Activated naive CD8-positive, alpha-beta T cell treated with anti-CD3 and anti-CD28 coated beads, Interleukin-2, amount 50 U/mL, for 24 hours (primary cell): ENCODE data around the gene RALB.
"Not testable (repeated sequence)": the region's sequence is repeated elsewhere in the genome, so short reads cannot be mapped to it uniquely, and the experiment has no call there.

Experiments used
- ATAC-seq: fragments of 150-1000 bp; cut with Tn5 transposase; one replicate; pipeline ENCODE4 v1.10.0; 2021
- DNase-seq: peaks from one replicate; pipeline ENCODE4 v3.0.0; 2021
- H3K27ac Mint-ChIP-seq: one replicate; pipeline ENCODE4 v1.8.0; 2021; ENCODE audit warnings: mild to moderate bottlenecking, mixed read lengths
- H3K27me3 Mint-ChIP-seq: one replicate; pipeline ENCODE4 v1.8.0; 2021; ENCODE audit warnings: mixed read lengths
- H3K36me3 Mint-ChIP-seq: one replicate; pipeline ENCODE4 v1.8.0; 2021; ENCODE audit warnings: low read depth, mixed read lengths
- H3K4me1 Mint-ChIP-seq: one replicate; pipeline ENCODE4 v1.8.0; 2021; ENCODE audit warnings: mixed read lengths
- H3K4me3 Mint-ChIP-seq: one replicate; pipeline ENCODE4 v1.8.0; 2021; ENCODE audit warnings: mild to moderate bottlenecking, moderate library complexity, mixed read lengths
- H3K9me3 Mint-ChIP-seq: one replicate; pipeline ENCODE4 v1.8.0; 2021; ENCODE audit warnings: mixed read lengths

RALB gene

GRCh38 chr2:120231974-120232635 is 20.5 kb upstream of the RALB start:
- Mint-ChIP-seq H3K9me3 (no peaks in the 10 kb centered on the region), H3K4me1 (peaks cover 61% of the 10 kb centered on the region), H3K36me3 (no peaks in the 10 kb centered on the region), H3K4me3 (peak overlapping the region; percentile 90), H3K27me3 (no peaks in the 10 kb centered on the region), H3K27ac (peak overlapping the region; percentile 97)
- DNase-seq (peak; percentile 67), ATAC-seq (peak; percentile 84)

- Mint-ChIP-seq H3K4me3 (peak overlapping the region; percentile 90), H3K27ac (peak overlapping the region; percentile 97), H3K36me3 (no peaks in the 10 kb centered on the region), H3K4me1 (peaks cover 51% of the 10 kb centered on the region), H3K9me3 (no peaks in the 10 kb centered on the region), H3K27me3 (no peaks in the 10 kb centered on the region)
- ATAC-seq (no peak), DNase-seq (no peak)
Observed at GRCh38 chr2:120233292-120233691, 19.4 kb upstream of the RALB start.

- ATAC-seq, H3K27ac Mint-ChIP-seq, H3K36me3 Mint-ChIP-seq, H3K9me3 Mint-ChIP-seq, H3K4me3 Mint-ChIP-seq, H3K27me3 Mint-ChIP-seq, DNase-seq: not testable (repeated sequence)
- H3K4me1 Mint-ChIP-seq, result peaks cover 37% of the 10 kb centered on the region
Observed at GRCh38 chr2:120235158-120235557, 17.5 kb upstream of the RALB start.

GRCh38 chr2:120235681-120236080 is 17.0 kb upstream of the RALB start:
- Mint-ChIP-seq H3K9me3 (no peaks in the 10 kb centered on the region), H3K4me1 (peaks cover 33% of the 10 kb centered on the region), H3K27ac (no peak overlapping the region), H3K36me3 (no peaks in the 10 kb centered on the region), H3K27me3 (no peaks in the 10 kb centered on the region), H3K4me3 (no peak overlapping the region)
- ATAC-seq, result no peak
- DNase-seq, result no peak

GRCh38 chr2:120236316-120236715 is 16.3 kb upstream of the RALB start:
- no peak for ATAC-seq
- H3K27ac Mint-ChIP-seq, result no peak overlapping the region
- no peaks in the 10 kb centered on the region for H3K9me3 Mint-ChIP-seq
- no peaks in the 10 kb centered on the region for H3K27me3 Mint-ChIP-seq
- H3K4me1 Mint-ChIP-seq, result peaks cover 27% of the 10 kb centered on the region
- no peak overlapping the region for H3K4me3 Mint-ChIP-seq
- no peaks in the 10 kb centered on the region for H3K36me3 Mint-ChIP-seq
- DNase-seq, result no peak

GRCh38 chr2:120236791-120237190 is 15.9 kb upstream of the RALB start:
- H3K36me3 Mint-ChIP-seq, result no peaks in the 10 kb centered on the region
- no peak for ATAC-seq
- peaks cover 22% of the 10 kb centered on the region for H3K4me1 Mint-ChIP-seq
- DNase-seq, result no peak
- H3K27me3 Mint-ChIP-seq, result no peaks in the 10 kb centered on the region
- H3K27ac Mint-ChIP-seq, result no peak overlapping the region
- no peak overlapping the region for H3K4me3 Mint-ChIP-seq
- H3K9me3 Mint-ChIP-seq, result no peaks in the 10 kb centered on the region

GRCh38 chr2:120237491-120237902 is 15.2 kb upstream of the RALB start:
- H3K9me3 Mint-ChIP-seq, result no peaks in the 10 kb centered on the region
- no peaks in the 10 kb centered on the region for H3K27me3 Mint-ChIP-seq
- H3K4me1 Mint-ChIP-seq, result peaks cover 15% of the 10 kb centered on the region
- no peak overlapping the region for H3K4me3 Mint-ChIP-seq
- ATAC-seq (no peak), DNase-seq (no peak)
- no peaks in the 10 kb centered on the region for H3K36me3 Mint-ChIP-seq
- no peak overlapping the region for H3K27ac Mint-ChIP-seq

- Mint-ChIP-seq H3K4me3 (no peak overlapping the region), H3K4me1 (peaks cover 4% of the 10 kb centered on the region), H3K36me3 (no peaks in the 10 kb centered on the region), H3K27ac (no peak overlapping the region), H3K27me3 (no peaks in the 10 kb centered on the region), H3K9me3 (peaks cover 3% of the 10 kb centered on the region)
- ATAC-seq, result no peak
- DNase-seq, result no peak
Observed at GRCh38 chr2:120238728-120239487, 13.7 kb upstream of the RALB start.

GRCh38 chr2:120239488-120240287 is 13.0 kb upstream of the RALB start:
- no peaks in the 10 kb centered on the region for H3K27me3 Mint-ChIP-seq
- DNase-seq, result no peak
- ATAC-seq, result no peak
- H3K9me3 Mint-ChIP-seq, result peaks cover 5% of the 10 kb centered on the region
- H3K27ac Mint-ChIP-seq, result no peak overlapping the region
- no peak overlapping the region for H3K4me3 Mint-ChIP-seq
- peaks cover 4% of the 10 kb centered on the region for H3K4me1 Mint-ChIP-seq
- no peaks in the 10 kb centered on the region for H3K36me3 Mint-ChIP-seq

GRCh38 chr2:120240901-120241429 is 11.7 kb upstream of the RALB start:
- Mint-ChIP-seq H3K9me3 (peaks cover 5% of the 10 kb centered on the region), H3K36me3 (no peaks in the 10 kb centered on the region), H3K27ac (no peak overlapping the region), H3K4me1 (peaks cover 4% of the 10 kb centered on the region), H3K4me3 (no peak overlapping the region), H3K27me3 (no peaks in the 10 kb centered on the region)
- ATAC-seq (no peak), DNase-seq (no peak)

- no peak for ATAC-seq
- H3K27me3 Mint-ChIP-seq, result peaks cover 3% of the 10 kb centered on the region
- DNase-seq, result no peak
- peaks cover 6% of the 10 kb centered on the region for H3K4me1 Mint-ChIP-seq
- no peaks in the 10 kb centered on the region for H3K36me3 Mint-ChIP-seq
- H3K9me3 Mint-ChIP-seq, result peaks cover 5% of the 10 kb centered on the region
- H3K4me3 Mint-ChIP-seq, result no peak overlapping the region
- H3K27ac Mint-ChIP-seq, result peak overlapping the region; percentile 42
Observed at GRCh38 chr2:120241684-120242083, 11.0 kb upstream of the RALB start.

- H3K27ac Mint-ChIP-seq, result no peak overlapping the region
- ATAC-seq, result no peak
- no peak for DNase-seq
Observed at GRCh38 chr2:120243211-120243610, 9.4 kb upstream of the RALB start.

GRCh38 chr2:120243875-120244553 is 8.6 kb upstream of the RALB start:
- H3K4me1 Mint-ChIP-seq, result peaks cover 4% of the 10 kb centered on the region
- H3K9me3 Mint-ChIP-seq, result peaks cover 5% of the 10 kb centered on the region
- no peaks in the 10 kb centered on the region for H3K36me3 Mint-ChIP-seq
- DNase-seq (no peak), ATAC-seq (no peak)
- H3K4me3 Mint-ChIP-seq, result no peak overlapping the region
- no peak overlapping the region for H3K27ac Mint-ChIP-seq
- H3K27me3 Mint-ChIP-seq, result peaks cover 20% of the 10 kb centered on the region

More at GRCh38 chr2:120243211-120243610, 9.4 kb upstream of the RALB start:
- H3K27me3 Mint-ChIP-seq, result peaks cover 12% of the 10 kb centered on the region
- H3K9me3 Mint-ChIP-seq, result peaks cover 5% of the 10 kb centered on the region
- no peak overlapping the region for H3K4me3 Mint-ChIP-seq
- H3K36me3 Mint-ChIP-seq, result no peaks in the 10 kb centered on the region
- peaks cover 4% of the 10 kb centered on the region for H3K4me1 Mint-ChIP-seq
